Testis (tissue), 2 donors: ENCODE data around the gene DLK2.

ENCODE experiments used
- CTCF ChIP-seq, 3 experiments: fragments of 450-650 bp in 2 of 3; fragments of 200-600 bp in 1 of 3; sonication (generic) in 1 of 3; IDR thresholded peaks; one replicate each; pipeline ENCODE4 v1.5.1; 2016 to 2019; ENCODE audit warnings: antibody characterized with exemption in 3 of 3, mild to moderate bottlenecking in 2 of 3, moderate library complexity in 1 of 3
- POLR2A ChIP-seq: fragments of 450-650 bp; IDR thresholded peaks from one replicate; pipeline ENCODE4 v1.6.1; 2017; ENCODE audit warnings: antibody characterized with exemption, mild to moderate bottlenecking, moderate library complexity

GRCh38 chr6:43457643-43458042 lies 2.3 kb upstream of the DLK2 start:
- TF ChIP-seq POLR2A: no peak
- no peak for TF ChIP-seq CTCF (IDR thresholded peaks at IDR 0.05)
